GM21576 (cell line): ENCODE measurements around the gene DAGLA.

Experiments used
- ATAC-seq: cut with Tn5 transposase; IDR thresholded peaks from one replicate; pipeline ENCODE4 v1.9.1; 2021; ENCODE audit warnings: mild to moderate bottlenecking, moderate library complexity; ENCODE audit not compliant: unreplicated experiment

DAGLA gene

GRCh38 chr11:61793083-61793828 is 113.1 kb downstream of the DAGLA start:
- no peak for ATAC-seq

GRCh38 chr11:61793829-61794204 is 113.6 kb downstream of the DAGLA start:
- no peak for ATAC-seq

GRCh38 chr11:61794579-61794978 is 114.4 kb downstream of the DAGLA start:
- no peak for ATAC-seq

- no peak for ATAC-seq
Measured at GRCh38 chr11:61795459-61795858, 115.3 kb downstream of the DAGLA start.

- ATAC-seq = no peak
Measured at GRCh38 chr11:61795876-61796526, 115.8 kb downstream of the DAGLA start.
